OCI-LY3 (cell line): ENCODE results near the gene NQO1.

ENCODE experiments used
- H2AFZ ChIP-seq: fragments of 200-600, 300-600 bp; shearing (Covaris generic); 2 replicates; pipeline ENCODE4 v1.6.0; 2014; ENCODE audit warnings: antibody characterized with exemption, low read depth, low read length
- H3K27ac ChIP-seq: fragments of 200-600, 300-600 bp; sonication (generic); 2 replicates; pipeline ENCODE4 v1.5.1; 2014; ENCODE audit warnings: mild to moderate bottlenecking, low read length, moderate library complexity, mixed read lengths
- H3K27me3 ChIP-seq: fragments of 200-600, 300-600 bp; sonication (generic); 2 replicates; pipeline ENCODE4 v1.6.1; 2014; ENCODE audit warnings: low read depth, low read length, mixed read lengths
- H3K36me3 ChIP-seq: fragments of 200-600, 300-600 bp; sonication (generic); replicated peaks from 2 replicates; pipeline ENCODE3; 2014; ENCODE audit warnings: low read depth, low read length, mixed read lengths
- H3K4me1 ChIP-seq: fragments of 300-600, 200-600 bp; sonication (generic); 2 replicates; pipeline ENCODE4 v1.6.1; 2014; ENCODE audit warnings: low read length, mixed read lengths
- H3K4me2 ChIP-seq: fragments of 200-600, 300-600 bp; sonication (generic); 2 replicates; pipeline ENCODE4 v1.6.1; 2014; ENCODE audit warnings: low read length, mixed read lengths
- H3K4me3 ChIP-seq: fragments of 300-600, 200-600 bp; sonication (generic); 2 replicates; pipeline ENCODE4 v1.5.1; 2014; ENCODE audit warnings: antibody characterized with exemption, mild to moderate bottlenecking, low read length, moderate library complexity
- H3K79me2 ChIP-seq: fragments of 300-600, 200-600 bp; shearing (Covaris generic); 2 replicates; pipeline ENCODE4 v1.6.1; 2014; ENCODE audit warnings: mild to moderate bottlenecking, low read length, mixed read lengths
- H3K9ac ChIP-seq: fragments of 300-600, 200-600 bp; shearing (Covaris generic); 2 replicates; pipeline ENCODE4 v1.6.0; 2014; ENCODE audit warnings: mild to moderate bottlenecking, low read length, moderate library complexity
- H3K9me3 ChIP-seq: fragments of 200-600, 300-600 bp; shearing (Covaris generic); 2 replicates; pipeline ENCODE4 v1.6.1; 2014; ENCODE audit warnings: low read length, mixed read lengths; ENCODE audit not compliant: insufficient read depth
- H4K20me1 ChIP-seq: fragments of 200-600, 300-600 bp; sonication (generic); 2 replicates; pipeline ENCODE4 v1.6.1; 2016; ENCODE audit warnings: low read length, mixed read lengths; ENCODE audit not compliant: insufficient read depth
- EZH2phosphoT487 ChIP-seq: fragments of 200-600 bp; shearing (Covaris generic); IDR thresholded peaks from 2 replicates; pipeline ENCODE4 v1.6.1; 2018; ENCODE audit warnings: antibody characterized with exemption, mixed run types, low read depth
- TF ChIP-seq, protein P1 (sequence below): fragments of 200-600, 300-600 bp; sonication (generic); IDR thresholded peaks from 2 replicates; pipeline ENCODE4 v1.5.1; 2014; ENCODE audit warnings: antibody characterized with exemption, low read length, low read depth

NQO1 gene

DNA sequence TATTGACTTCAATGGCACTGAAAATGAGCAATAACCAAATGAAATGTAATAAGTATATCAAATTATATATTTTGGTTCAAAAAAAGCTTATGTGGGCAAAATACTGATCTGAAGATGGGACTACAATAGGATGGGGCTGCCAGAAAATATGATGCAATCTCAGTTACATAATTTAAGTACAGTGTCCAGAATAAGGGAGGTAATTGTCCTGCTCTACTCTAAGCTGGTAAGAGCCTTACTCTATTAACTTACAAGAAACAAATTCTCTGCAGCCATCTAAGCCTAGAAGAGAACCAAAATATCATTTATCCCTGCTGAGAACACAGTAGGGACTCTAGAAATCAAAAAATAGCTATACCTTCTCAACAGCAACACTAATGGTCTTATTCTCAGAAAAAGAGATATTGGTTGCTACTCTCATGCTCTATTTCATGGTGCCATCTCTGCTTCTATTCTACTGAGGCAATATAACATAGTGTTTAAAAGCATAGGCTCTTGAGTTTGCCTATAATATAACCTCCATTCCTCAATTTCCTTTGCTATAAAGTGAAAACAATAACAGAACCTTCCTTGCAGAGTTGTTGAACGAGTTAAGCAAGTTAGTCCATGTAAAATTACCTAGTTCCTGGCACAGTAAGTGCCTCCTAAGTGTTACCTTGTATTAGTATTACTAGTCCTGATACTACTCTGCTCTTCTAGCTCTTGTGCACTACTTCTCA is 19.9 kb downstream of the NQO1 start:
- Histone ChIP-seq H3K4me1 (no peaks in the 10 kb centered on the region), H3K4me2 (no peak overlapping the region), H3K79me2 (no peaks in the 10 kb centered on the region), H2AFZ (no peak overlapping the region), H3K9ac (no peak overlapping the region), H4K20me1 (no peaks in the 10 kb centered on the region), H3K36me3 (peaks cover 36% of the 10 kb centered on the region), H3K27ac (no peak overlapping the region), H3K9me3 (no peaks in the 10 kb centered on the region), H3K27me3 (no peaks in the 10 kb centered on the region), H3K4me3 (no peak overlapping the region)
- TF ChIP-seq, protein P1, sequence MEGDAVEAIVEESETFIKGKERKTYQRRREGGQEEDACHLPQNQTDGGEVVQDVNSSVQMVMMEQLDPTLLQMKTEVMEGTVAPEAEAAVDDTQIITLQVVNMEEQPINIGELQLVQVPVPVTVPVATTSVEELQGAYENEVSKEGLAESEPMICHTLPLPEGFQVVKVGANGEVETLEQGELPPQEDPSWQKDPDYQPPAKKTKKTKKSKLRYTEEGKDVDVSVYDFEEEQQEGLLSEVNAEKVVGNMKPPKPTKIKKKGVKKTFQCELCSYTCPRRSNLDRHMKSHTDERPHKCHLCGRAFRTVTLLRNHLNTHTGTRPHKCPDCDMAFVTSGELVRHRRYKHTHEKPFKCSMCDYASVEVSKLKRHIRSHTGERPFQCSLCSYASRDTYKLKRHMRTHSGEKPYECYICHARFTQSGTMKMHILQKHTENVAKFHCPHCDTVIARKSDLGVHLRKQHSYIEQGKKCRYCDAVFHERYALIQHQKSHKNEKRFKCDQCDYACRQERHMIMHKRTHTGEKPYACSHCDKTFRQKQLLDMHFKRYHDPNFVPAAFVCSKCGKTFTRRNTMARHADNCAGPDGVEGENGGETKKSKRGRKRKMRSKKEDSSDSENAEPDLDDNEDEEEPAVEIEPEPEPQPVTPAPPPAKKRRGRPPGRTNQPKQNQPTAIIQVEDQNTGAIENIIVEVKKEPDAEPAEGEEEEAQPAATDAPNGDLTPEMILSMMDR, result no peak
- TF ChIP-seq EZH2phosphoT487, result no peak

DNA sequence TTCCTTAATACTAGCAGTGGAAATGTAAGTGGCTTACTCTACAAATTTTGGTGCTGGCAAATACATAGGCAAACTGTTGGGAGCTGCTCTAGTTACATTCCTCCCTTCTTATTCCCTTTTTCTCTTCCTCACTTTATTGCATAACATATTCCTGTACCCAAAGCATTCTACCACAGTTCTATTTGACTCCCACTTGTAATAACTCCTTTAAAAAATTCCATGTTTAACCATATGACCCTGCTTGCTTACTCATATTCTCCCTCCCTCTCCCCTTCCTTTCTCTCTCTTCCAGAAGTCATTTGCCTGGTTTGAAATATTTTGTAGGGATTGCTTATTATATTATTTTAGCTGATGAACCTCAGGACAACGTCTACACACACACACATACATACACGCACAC is 22.7 kb downstream of the NQO1 start:
- no peak overlapping the region for H3K27ac ChIP-seq
- TF ChIP-seq, protein P1, result no peak
- TF ChIP-seq EZH2phosphoT487, result no peak
- H3K9me3 ChIP-seq, result no peaks in the 10 kb centered on the region
- H3K36me3 ChIP-seq, result peaks cover 36% of the 10 kb centered on the region
- no peaks in the 10 kb centered on the region for H4K20me1 ChIP-seq
- no peak overlapping the region for H3K9ac ChIP-seq
- H2AFZ ChIP-seq, result no peak overlapping the region
- H3K27me3 ChIP-seq, result no peaks in the 10 kb centered on the region
- H3K4me1 ChIP-seq, result no peaks in the 10 kb centered on the region
- no peak overlapping the region for H3K4me2 ChIP-seq
- H3K79me2 ChIP-seq, result no peaks in the 10 kb centered on the region
- no peak overlapping the region for H3K4me3 ChIP-seq

DNA sequence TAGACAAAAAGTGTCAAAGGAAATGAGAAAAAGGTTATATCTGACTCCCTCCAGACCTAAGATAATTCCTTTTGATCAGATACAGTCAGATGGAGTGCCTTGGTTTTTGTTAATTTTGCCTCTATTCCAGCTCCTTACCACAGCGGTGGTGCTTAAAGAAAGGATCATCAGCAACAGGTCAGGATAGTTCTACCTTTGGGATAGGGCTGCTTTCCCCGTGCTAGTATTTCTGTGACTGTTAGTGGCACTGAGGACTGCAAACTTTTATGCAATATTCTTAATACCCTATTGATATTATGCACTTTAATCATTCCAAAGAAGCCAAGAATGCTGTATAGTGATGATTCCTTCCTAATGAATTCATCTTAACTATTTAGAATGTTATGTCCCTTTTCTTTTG is 24.5 kb downstream of the NQO1 start:
- Histone ChIP-seq H3K9me3 (no peaks in the 10 kb centered on the region), H3K4me3 (no peak overlapping the region), H3K4me1 (no peaks in the 10 kb centered on the region), H3K9ac (no peak overlapping the region), H3K27me3 (no peaks in the 10 kb centered on the region), H3K27ac (no peak overlapping the region), H3K4me2 (no peak overlapping the region), H2AFZ (no peak overlapping the region), H4K20me1 (no peaks in the 10 kb centered on the region), H3K36me3 (peaks cover 35% of the 10 kb centered on the region), H3K79me2 (no peaks in the 10 kb centered on the region)
- TF ChIP-seq, protein P1, result no peak
- TF ChIP-seq EZH2phosphoT487, result no peak

DNA sequence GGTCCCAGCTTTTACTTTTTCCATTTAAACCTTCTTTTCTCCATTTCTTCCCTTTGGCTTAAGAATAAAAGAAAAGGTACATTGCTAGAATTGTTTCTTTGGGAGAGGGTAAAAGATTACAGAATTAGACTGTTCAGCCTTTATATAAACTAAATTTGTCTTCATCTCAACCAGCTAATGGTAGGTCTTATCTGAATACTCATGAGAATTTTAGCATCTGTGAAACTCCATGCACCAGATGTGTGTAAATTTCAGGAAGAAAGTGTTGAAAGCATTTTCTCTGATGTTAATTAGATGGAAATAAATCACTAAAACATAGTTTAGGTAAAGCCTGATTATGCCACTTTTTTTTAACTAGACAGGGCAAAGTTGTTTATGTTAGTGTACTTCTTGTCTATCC is 24.9 kb downstream of the NQO1 start:
- Histone ChIP-seq H4K20me1 (no peaks in the 10 kb centered on the region), H3K27ac (no peak overlapping the region), H3K27me3 (no peaks in the 10 kb centered on the region), H3K79me2 (no peaks in the 10 kb centered on the region), H3K36me3 (peaks cover 35% of the 10 kb centered on the region), H2AFZ (no peak overlapping the region), H3K9ac (no peak overlapping the region), H3K4me3 (no peak overlapping the region), H3K4me1 (no peaks in the 10 kb centered on the region), H3K9me3 (no peaks in the 10 kb centered on the region), H3K4me2 (no peak overlapping the region)
- TF ChIP-seq EZH2phosphoT487, result no peak
- TF ChIP-seq, protein P1, result no peak
